Bronchial epithelial cell (primary cell): ENCODE results near the gene TUBB2A. TPM values are rescaled to one million over a fixed set of nuclear protein-coding genes. Genes with fewer than 3 reads are reported as not detected.
A peak's percentile ranks its signal among the peaks of the same experiment; 100 is the strongest.
"Not testable (repeated sequence)": the region's sequence is repeated elsewhere in the genome, so short reads cannot be mapped to it uniquely, and the experiment has no call there.

Source experiments
- DNase-seq: peaks from one replicate; pipeline ENCODE4 v3.0.0-alpha.2; 2010; ENCODE audit warnings: low read depth
- FAIRE-seq: peaks from 2 replicates; lab custom pipeline; 2011; peaks lifted over from hg19 to GRCh38; lab: Jason Lieb, UNC
- H3K27me3 ChIP-seq: 2 replicates; pipeline ENCODE4 v1.5.1; 2011; ENCODE audit warnings: low read length; ENCODE audit not compliant: control insufficient read depth, insufficient read depth
- H3K36me3 ChIP-seq: 2 replicates; pipeline ENCODE4 v1.5.1; 2011; ENCODE audit warnings: low read length; ENCODE audit not compliant: control insufficient read depth, insufficient read depth
- H3K4me3 ChIP-seq: 2 replicates; pipeline ENCODE4 v1.5.1; 2011; ENCODE audit warnings: mild to moderate bottlenecking, low read depth, low read length, control low read depth
- CTCF ChIP-seq: IDR thresholded peaks from 2 replicates; pipeline ENCODE4 v1.5.1; 2011; ENCODE audit warnings: mild to moderate bottlenecking, moderate library complexity, low read length, control low read depth, inconsistent platforms; ENCODE audit not compliant: insufficient read depth, severe bottlenecking
- total RNA-seq: library from RNA; depleted of rRNA; stranded (reverse); fragments of >200 nt; gene quantifications from 2 replicates; pipeline ENCODE4 v1.2.1, GENCODE V29; 2014

TUBB2A gene
- total RNA-seq, 1 donor from 2014 or later, result 25.3 TPM

- H3K36me3 ChIP-seq, result no peaks in the 10 kb centered on the region
- H3K27me3 ChIP-seq, result no peaks in the 10 kb centered on the region
- no peak overlapping the region for H3K4me3 ChIP-seq
- FAIRE-seq, result no peak
- no peak for TF ChIP-seq CTCF
- no peak for DNase-seq
Observed at GRCh38 chr6:3188262-3188661, 30.9 kb upstream of the TUBB2A start.

GRCh38 chr6:3186974-3187382 is 29.6 kb upstream of the TUBB2A start:
- H3K4me3 ChIP-seq, result no peak overlapping the region
- DNase-seq (no peak), FAIRE-seq (no peak)
- TF ChIP-seq CTCF, result no peak
- H3K36me3 ChIP-seq, result no peaks in the 10 kb centered on the region
- H3K27me3 ChIP-seq, result no peaks in the 10 kb centered on the region

GRCh38 chr6:3183066-3183465 is 25.7 kb upstream of the TUBB2A start:
- H3K4me3 ChIP-seq, result no peak overlapping the region
- no peak for DNase-seq
- no peak for FAIRE-seq
- no peak for TF ChIP-seq CTCF
- H3K27me3 ChIP-seq, result no peaks in the 10 kb centered on the region
- H3K36me3 ChIP-seq, result no peaks in the 10 kb centered on the region

GRCh38 chr6:3181105-3181504 is 23.8 kb upstream of the TUBB2A start:
- TF ChIP-seq CTCF, result no peak
- no peak for FAIRE-seq

GRCh38 chr6:3179945-3180344 is 22.6 kb upstream of the TUBB2A start:
- peak overlapping the region; percentile 14 for H3K4me3 ChIP-seq
- not testable (repeated sequence) for H3K36me3 ChIP-seq, DNase-seq, H3K27me3 ChIP-seq, FAIRE-seq

More at GRCh38 chr6:3181105-3181504, 23.8 kb upstream of the TUBB2A start:
- no peak for DNase-seq
- H3K36me3 ChIP-seq, result no peaks in the 10 kb centered on the region
- H3K4me3 ChIP-seq, result no peak overlapping the region
- no peaks in the 10 kb centered on the region for H3K27me3 ChIP-seq

GRCh38 chr6:3178666-3179065 is 21.3 kb upstream of the TUBB2A start:
- H3K4me3 ChIP-seq, DNase-seq, H3K36me3 ChIP-seq, FAIRE-seq, H3K27me3 ChIP-seq: not testable (repeated sequence)

- TF ChIP-seq CTCF, result no peak
- no peak overlapping the region for H3K4me3 ChIP-seq
- DNase-seq, result peak; percentile 90
- FAIRE-seq, result no peak
- H3K36me3 ChIP-seq, result no peaks in the 10 kb centered on the region
- no peaks in the 10 kb centered on the region for H3K27me3 ChIP-seq
Observed at GRCh38 chr6:3176562-3177355, 19.4 kb upstream of the TUBB2A start.
